ENCODE results near the gene ITGA2.

GRCh38 chr5:52952483-52952882, 36.7 kb upstream of the ITGA2 start:
- TF ChIP-seq USF2 (CRISPR knock-in tag; IDR thresholded peaks at IDR 0.05) (no peak), ZFP1 (CRISPR knock-in tag; IDR thresholded peaks at IDR 0.05) (no peak), ZNF347 (CRISPR knock-in tag; IDR thresholded peaks at IDR 0.05; ENCODE audit: low read depth) (no peak), BRCA1 (IDR thresholded peaks at IDR 0.05) (no peak), BRCA1 (CRISPR knock-in tag; IDR thresholded peaks at IDR 0.05) (no peak)

All from K562 (cell line).